ENCODE results near the gene TIMD4.
"Not testable (repeated sequence)": the region's sequence is repeated elsewhere in the genome, so short reads cannot be mapped to it uniquely, and the experiment has no call there.

The TIMD4 gene

DNA sequence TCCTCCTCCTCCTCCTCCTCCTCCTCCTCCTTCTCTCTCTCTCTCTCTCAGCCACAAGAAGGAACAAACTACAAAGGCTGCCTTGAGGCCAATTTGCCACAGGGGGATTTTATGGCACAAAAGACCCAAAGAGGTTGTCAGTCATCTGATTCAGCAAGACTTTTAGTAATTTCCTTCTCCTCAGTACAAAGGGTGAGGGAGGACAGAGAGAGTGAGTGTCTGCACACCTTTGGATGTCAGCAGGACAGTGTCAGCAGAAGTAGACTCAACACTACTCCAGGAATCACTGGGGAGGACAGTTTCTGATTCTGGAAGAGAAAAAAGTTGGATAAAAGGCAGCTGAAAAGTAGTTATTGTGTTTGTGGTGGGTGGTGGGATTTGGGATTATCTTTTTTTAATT is 13.6 kb downstream of the TIMD4 start:
- Mint-ChIP-seq H3K4me1 (peaks cover 5% of the 10 kb centered on the region), H3K9me3 (no peaks in the 10 kb centered on the region), H3K27me3 (no peaks in the 10 kb centered on the region), H3K27ac (ENCODE audit: low read depth) (no peak overlapping the region), H3K4me3 (no peak overlapping the region), H3K36me3 (ENCODE audit: insufficient read depth) (no peaks in the 10 kb centered on the region)
- DNase-seq (ENCODE audit: low spot score in 2 of 2) (no peak), ATAC-seq (replicated peaks; ENCODE audit: extremely low read depth, poor library complexity, severe bottlenecking) (no peak)

DNA sequence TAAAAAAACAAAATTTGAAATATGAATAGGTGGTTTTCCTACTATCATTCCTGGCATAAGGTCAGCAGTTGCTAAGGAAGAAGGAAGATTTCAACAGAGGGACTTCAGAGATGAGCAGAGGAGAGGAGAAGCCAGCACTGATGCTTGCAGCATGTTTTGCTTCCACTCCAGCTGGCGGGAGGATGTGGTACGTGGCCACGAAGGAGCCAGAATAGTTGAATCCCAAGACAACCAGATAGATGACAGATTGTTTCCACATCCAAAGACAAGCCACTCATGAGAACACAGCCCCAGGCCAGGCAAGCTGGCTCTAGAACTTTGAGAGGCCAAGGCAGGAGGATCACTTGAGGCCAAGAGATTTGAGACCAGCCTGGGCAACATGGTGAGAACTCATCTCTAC is 15.1 kb downstream of the TIMD4 start:
- H3K36me3 Mint-ChIP-seq (ENCODE audit: insufficient read depth), result no peaks in the 10 kb centered on the region
- no peak overlapping the region for H3K27ac Mint-ChIP-seq (ENCODE audit: low read depth)
- H3K27me3 Mint-ChIP-seq, result no peaks in the 10 kb centered on the region
- peaks cover 5% of the 10 kb centered on the region for H3K4me1 Mint-ChIP-seq
- H3K4me3 Mint-ChIP-seq, result no peak overlapping the region
- no peaks in the 10 kb centered on the region for H3K9me3 Mint-ChIP-seq
- ATAC-seq (replicated peaks; ENCODE audit: extremely low read depth, poor library complexity, severe bottlenecking) (no peak), DNase-seq (ENCODE audit: low spot score in 2 of 2) (no peak)

DNA sequence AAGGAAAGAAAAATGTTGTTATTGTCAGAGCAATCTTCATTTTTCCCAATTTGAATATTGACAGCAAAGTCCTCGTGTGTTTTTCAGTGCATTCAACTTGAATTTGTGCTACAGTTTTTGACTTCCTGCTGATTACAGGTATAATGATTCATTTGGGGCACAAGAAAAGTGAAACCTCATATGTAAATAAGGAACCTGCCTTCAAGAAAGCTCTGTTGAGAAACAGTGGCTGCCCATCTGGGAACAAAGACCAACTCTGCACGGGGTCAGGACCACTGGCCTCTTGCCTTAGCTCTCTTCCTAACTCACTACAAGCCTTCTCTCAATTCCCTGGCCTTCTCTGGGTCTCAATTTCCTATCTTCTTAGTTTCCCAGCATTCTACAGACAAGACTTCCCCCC is 21.0 kb downstream of the TIMD4 start:
- H3K9me3 Mint-ChIP-seq, result no peaks in the 10 kb centered on the region
- no peak for DNase-seq (ENCODE audit: low spot score in 2 of 2)
- no peaks in the 10 kb centered on the region for H3K27me3 Mint-ChIP-seq
- ATAC-seq (replicated peaks; ENCODE audit: extremely low read depth, poor library complexity, severe bottlenecking), result peak; percentile 14
- no peak overlapping the region for H3K4me3 Mint-ChIP-seq
- peaks cover 14% of the 10 kb centered on the region for H3K4me1 Mint-ChIP-seq
- H3K27ac Mint-ChIP-seq (ENCODE audit: low read depth), result no peak overlapping the region
- H3K36me3 Mint-ChIP-seq (ENCODE audit: insufficient read depth), result no peaks in the 10 kb centered on the region

DNA sequence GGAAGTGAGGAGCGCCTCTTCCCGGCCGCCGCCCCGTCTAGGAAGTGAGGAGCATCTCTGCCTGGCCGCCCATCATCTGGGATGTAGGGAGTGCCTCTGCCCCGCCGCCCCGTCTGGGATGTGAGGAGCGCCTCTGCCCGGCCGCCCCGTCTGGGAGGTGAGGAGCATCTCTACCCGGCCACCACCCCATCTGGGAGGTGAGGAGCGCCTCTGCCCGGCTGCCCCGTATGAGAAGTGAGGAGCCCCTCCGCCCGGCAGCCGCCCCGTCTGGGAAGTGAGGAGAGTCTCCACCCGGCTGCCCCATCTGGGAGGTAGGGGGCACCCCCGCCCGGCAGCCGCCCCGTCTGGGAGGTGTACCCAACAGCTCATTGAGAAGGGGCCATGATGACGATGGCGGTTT is 22.6 kb downstream of the TIMD4 start:
- not testable (repeated sequence) for H3K27ac Mint-ChIP-seq (ENCODE audit: low read depth); H3K4me3 Mint-ChIP-seq; ATAC-seq (replicated peaks; ENCODE audit: extremely low read depth, poor library complexity, severe bottlenecking); H3K36me3 Mint-ChIP-seq (ENCODE audit: insufficient read depth); DNase-seq (ENCODE audit: low spot score in 2 of 2); H3K9me3 Mint-ChIP-seq; H3K27me3 Mint-ChIP-seq
- peaks cover 14% of the 10 kb centered on the region for H3K4me1 Mint-ChIP-seq

DNA sequence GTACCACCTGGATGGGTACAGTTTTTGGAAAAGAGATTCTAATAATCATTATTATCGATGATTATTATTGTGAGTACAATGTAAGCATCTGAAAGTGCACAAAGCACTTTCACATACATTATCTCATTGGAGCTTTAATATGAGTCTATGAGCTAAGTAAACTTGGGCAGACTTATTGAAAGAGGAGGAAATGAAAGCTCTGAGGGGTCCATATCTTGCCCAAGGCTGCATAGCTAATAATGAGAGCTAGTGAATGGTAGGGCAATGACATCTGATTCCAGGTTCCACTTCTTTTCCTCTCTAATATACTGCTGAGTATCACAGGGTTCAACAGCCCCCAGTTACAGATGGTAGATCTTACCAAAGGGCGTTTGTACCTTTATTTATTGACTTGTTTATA is 26.1 kb downstream of the TIMD4 start:
- no peak overlapping the region for H3K4me3 Mint-ChIP-seq
- ATAC-seq (replicated peaks; ENCODE audit: extremely low read depth, poor library complexity, severe bottlenecking), result no peak
- H3K4me1 Mint-ChIP-seq, result peaks cover 8% of the 10 kb centered on the region
- no peaks in the 10 kb centered on the region for H3K9me3 Mint-ChIP-seq
- H3K27ac Mint-ChIP-seq (ENCODE audit: low read depth), result no peak overlapping the region
- no peaks in the 10 kb centered on the region for H3K36me3 Mint-ChIP-seq (ENCODE audit: insufficient read depth)
- H3K27me3 Mint-ChIP-seq, result no peaks in the 10 kb centered on the region
- DNase-seq (ENCODE audit: low spot score in 2 of 2), result no peak

DNA sequence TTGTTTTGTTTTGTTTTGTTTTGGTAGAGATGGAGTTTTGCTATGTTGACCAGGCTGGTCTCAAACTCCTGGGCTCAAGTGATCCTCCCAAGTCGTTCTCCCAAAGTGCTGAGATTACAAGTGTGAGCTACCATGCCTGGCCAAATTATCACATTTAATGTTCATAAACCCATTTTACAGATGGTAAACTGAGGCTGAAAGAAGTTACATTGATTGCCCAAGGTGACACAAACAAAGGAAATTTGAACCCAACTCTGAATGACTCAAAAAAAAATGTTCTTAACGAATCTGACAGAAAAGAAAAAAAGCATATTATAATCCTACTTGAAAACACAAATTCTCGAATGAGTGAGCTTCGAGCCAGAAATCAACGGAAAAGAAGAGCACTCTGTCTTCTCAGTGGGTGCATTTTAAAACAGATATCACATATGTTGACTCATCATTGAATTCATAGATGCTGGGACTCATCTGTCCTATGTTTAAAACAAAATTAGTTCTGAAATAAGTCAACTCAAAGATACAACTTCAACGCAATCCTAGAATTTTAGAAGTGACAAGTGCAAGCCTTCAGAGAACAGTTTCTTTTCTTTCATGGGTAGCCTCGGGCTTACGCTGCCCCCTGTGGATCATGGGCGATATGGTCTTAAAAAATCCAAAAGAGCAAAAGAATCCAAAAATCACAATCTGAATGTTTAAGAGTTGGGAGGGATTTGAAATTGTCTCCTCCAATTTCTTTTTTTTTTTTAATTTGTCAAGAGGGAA is 28.4 kb downstream of the TIMD4 start:
- Mint-ChIP-seq H3K4me3 (peak overlapping the region; percentile 36), H3K27ac (ENCODE audit: low read depth) (no peak overlapping the region), H3K4me1 (peaks cover under 1% of the 10 kb centered on the region), H3K36me3 (ENCODE audit: insufficient read depth) (no peaks in the 10 kb centered on the region), H3K27me3 (no peaks in the 10 kb centered on the region), H3K9me3 (no peaks in the 10 kb centered on the region)
- ATAC-seq (replicated peaks; ENCODE audit: extremely low read depth, poor library complexity, severe bottlenecking), result peak; percentile 49
- DNase-seq (ENCODE audit: low spot score in 2 of 2), result peak; percentile 25 to 28

DNA sequence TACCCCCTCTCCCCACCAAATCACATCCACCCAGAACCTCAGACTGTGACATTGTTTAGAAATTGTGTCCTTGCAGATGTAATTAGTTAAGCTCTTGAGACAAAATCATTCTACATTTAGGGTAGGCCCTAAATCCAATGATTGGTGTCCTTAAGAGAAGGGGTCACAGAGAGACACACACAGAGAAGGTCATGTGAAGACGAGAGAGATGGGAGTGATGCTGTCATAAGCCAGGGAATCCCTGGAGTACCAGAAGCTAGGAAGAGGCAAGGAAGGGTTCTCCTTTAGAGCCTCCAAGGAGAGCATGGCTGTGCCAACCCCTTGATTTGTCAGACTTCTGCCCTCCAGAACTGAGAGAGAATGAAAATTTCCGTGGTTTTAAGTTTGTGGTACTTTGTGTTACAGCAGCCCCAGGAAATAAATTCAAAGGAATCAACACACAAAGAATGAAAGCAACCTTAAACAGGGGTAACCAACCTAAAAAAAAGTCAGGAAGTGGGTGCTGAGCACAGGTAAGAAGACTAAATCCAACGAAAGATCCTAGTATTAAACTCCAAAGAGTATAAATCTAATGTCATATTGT is 33.6 kb downstream of the TIMD4 start:
- H3K4me3 Mint-ChIP-seq, result no peak overlapping the region
- H3K9me3 Mint-ChIP-seq, result no peaks in the 10 kb centered on the region
- DNase-seq (ENCODE audit: low spot score in 2 of 2), result no peak
- no peak for ATAC-seq (replicated peaks; ENCODE audit: extremely low read depth, poor library complexity, severe bottlenecking)
- no peaks in the 10 kb centered on the region for H3K36me3 Mint-ChIP-seq (ENCODE audit: insufficient read depth)
- no peaks in the 10 kb centered on the region for H3K27me3 Mint-ChIP-seq
- peaks cover 24% of the 10 kb centered on the region for H3K4me1 Mint-ChIP-seq
- H3K27ac Mint-ChIP-seq (ENCODE audit: low read depth), result no peak overlapping the region

DNA sequence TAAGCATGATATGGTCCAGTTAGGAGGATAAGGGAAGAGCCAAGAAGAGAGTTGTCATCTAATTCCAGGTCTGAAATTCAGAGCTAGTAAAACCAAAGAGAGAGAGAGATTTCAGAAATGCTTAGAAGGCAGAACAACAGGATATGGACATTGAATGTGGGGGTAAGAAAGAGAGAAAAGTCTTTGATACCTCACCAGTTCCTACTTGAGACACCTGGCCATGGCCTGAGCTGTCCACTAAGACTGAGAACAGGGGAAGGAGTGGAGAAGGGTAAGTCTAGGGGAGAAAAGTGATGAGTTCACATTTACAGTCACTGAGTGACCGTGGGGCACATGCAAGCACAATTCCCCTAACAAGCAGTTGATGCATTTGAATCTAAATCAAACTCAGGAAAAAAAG is 35.5 kb downstream of the TIMD4 start:
- H3K9me3 Mint-ChIP-seq, result no peaks in the 10 kb centered on the region
- H3K27ac Mint-ChIP-seq (ENCODE audit: low read depth), result no peak overlapping the region
- H3K4me1 Mint-ChIP-seq, result peaks cover 29% of the 10 kb centered on the region
- no peak overlapping the region for H3K4me3 Mint-ChIP-seq
- DNase-seq (ENCODE audit: low spot score in 2 of 2) (no peak), ATAC-seq (replicated peaks; ENCODE audit: extremely low read depth, poor library complexity, severe bottlenecking) (no peak)
- H3K27me3 Mint-ChIP-seq, result no peaks in the 10 kb centered on the region
- no peaks in the 10 kb centered on the region for H3K36me3 Mint-ChIP-seq (ENCODE audit: insufficient read depth)

DNA sequence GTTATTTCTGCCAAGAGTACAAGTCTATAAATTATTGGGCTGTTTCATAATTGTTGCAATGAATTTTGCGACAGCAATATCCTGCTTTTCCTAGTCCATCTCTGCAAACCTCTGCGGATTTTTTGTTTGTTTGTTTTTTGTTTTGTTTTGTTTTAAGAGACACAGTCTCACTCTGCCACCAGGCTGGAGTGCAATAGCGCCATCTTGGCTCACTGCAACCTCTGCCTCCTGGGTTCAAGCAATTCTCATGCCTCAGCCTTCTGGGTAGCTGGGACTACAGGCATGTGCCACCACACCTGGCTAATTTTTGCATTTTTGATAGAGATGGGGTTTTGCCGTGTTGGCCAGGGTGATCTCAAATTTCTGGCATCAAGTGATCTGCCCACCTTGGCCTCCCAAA is 37.3 kb downstream of the TIMD4 start:
- not testable (repeated sequence) for H3K36me3 Mint-ChIP-seq (ENCODE audit: insufficient read depth); H3K9me3 Mint-ChIP-seq; ATAC-seq (replicated peaks; ENCODE audit: extremely low read depth, poor library complexity, severe bottlenecking); H3K27ac Mint-ChIP-seq (ENCODE audit: low read depth); H3K4me3 Mint-ChIP-seq; H3K27me3 Mint-ChIP-seq; DNase-seq (ENCODE audit: low spot score in 2 of 2)
- H3K4me1 Mint-ChIP-seq, result peaks cover 38% of the 10 kb centered on the region

DNA sequence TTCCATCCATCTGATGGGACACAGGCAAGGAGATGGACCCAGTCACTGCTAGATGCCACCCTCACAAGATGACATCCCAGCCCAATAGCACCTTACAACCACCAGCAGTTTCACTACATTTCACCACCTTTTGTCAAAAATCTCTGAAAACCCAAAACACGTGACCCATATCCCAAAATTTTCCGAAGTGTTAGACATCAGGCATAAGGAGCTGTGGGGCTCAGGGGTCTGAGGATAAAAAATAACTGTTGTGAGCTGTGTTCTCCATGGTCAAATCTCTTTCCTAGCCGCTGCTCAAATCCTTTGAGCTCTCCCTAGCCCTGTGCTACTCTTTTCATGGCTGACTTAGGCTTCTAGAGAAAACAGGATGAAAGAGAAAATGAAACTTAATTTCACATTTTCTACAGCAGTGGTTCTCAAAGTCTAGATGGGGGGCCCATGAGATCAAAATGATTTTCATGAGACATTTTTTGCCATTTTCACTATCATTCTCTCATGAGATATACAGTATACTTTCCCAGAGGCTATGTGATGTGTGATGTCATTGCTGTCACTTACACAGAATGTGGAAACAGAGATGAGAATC is 40.7 kb downstream of the TIMD4 start:
- peak; percentile 57 for ATAC-seq (replicated peaks; ENCODE audit: extremely low read depth, poor library complexity, severe bottlenecking)
- H3K27ac Mint-ChIP-seq (ENCODE audit: low read depth), result peak overlapping the region; percentile 79
- peaks cover 35% of the 10 kb centered on the region for H3K4me1 Mint-ChIP-seq
- peaks cover 3% of the 10 kb centered on the region for H3K36me3 Mint-ChIP-seq (ENCODE audit: insufficient read depth)
- H3K4me3 Mint-ChIP-seq, result peak overlapping the region; percentile 58
- no peaks in the 10 kb centered on the region for H3K9me3 Mint-ChIP-seq
- no peaks in the 10 kb centered on the region for H3K27me3 Mint-ChIP-seq
- no peak for DNase-seq (ENCODE audit: low spot score in 2 of 2)

DNA sequence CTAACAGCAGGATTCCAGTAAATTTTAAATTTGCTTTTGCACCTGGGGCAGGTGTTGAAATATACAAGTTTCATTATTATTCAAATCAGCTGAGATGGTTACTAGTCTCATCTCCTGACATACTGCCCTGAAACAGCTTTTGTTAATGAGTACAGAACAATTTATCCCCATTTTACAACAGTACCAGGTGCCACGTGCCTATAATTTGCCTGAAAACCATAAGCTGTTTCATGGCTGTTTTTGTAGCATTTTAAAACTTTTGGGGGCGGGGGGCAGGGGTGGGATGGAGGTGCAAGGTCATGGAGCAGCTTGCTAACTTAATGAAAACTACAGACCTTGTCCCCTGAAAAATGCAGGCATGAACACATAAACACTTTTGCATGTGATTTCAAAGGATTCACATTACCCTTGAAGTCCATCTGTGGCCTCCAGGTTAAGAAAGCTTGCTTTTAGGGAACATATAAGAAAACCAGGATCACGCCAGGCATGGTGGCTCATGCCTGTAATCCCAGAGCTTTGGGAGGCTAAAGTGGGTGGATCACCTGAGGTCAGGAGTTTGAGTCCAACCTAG is 42.1 kb downstream of the TIMD4 start:
- no peaks in the 10 kb centered on the region for H3K9me3 Mint-ChIP-seq
- ATAC-seq (replicated peaks; ENCODE audit: extremely low read depth, poor library complexity, severe bottlenecking) (no peak), DNase-seq (ENCODE audit: low spot score in 2 of 2) (no peak)
- H3K27me3 Mint-ChIP-seq, result no peaks in the 10 kb centered on the region
- H3K4me3 Mint-ChIP-seq, result no peak overlapping the region
- H3K27ac Mint-ChIP-seq (ENCODE audit: low read depth), result peak overlapping the region; percentile 79
- H3K36me3 Mint-ChIP-seq (ENCODE audit: insufficient read depth), result peaks cover 3% of the 10 kb centered on the region
- peaks cover 33% of the 10 kb centered on the region for H3K4me1 Mint-ChIP-seq

DNA sequence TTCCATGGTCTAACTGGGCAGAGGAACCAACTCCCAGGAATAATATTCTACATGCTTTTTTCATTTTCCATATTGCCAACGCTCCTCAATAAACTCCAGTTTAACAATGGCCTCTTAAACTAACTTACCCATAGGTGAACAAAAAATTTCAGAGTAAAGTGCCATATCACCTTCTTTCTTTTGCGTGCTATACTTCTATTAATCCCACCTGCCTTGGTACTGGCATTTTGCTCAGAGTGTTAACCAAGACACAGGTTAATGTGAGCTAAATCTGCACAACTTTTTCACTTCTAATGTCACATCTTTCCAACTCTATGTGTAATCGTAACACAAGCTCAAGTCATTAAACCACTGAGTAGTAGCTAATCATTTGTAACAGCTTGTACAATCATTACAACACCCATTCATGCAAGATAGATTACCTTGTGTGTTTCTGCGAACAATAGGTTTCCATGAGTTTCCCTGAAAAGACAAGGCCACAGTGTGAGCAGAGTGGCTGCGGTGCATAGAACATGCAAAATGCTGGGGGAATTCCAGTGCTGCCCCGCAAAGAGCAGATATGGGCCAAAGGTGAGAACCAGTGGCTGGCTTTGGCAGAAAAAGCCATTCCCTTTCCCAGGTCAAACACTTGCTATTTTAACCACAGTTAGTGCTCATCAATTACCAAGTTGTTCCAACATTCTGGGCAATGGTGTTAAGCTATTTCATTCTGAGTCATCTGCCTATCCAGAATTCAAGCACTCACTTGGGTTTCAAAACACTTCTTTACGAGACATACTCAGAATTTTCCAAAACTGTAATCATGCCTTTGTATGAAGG is 42.8 kb downstream of the TIMD4 start:
- peak overlapping the region; percentile 12 for H3K4me3 Mint-ChIP-seq
- H3K27ac Mint-ChIP-seq (ENCODE audit: low read depth), result peak overlapping the region; percentile 47
- H3K36me3 Mint-ChIP-seq (ENCODE audit: insufficient read depth), result peaks cover 3% of the 10 kb centered on the region
- H3K4me1 Mint-ChIP-seq, result peaks cover 40% of the 10 kb centered on the region
- DNase-seq (ENCODE audit: low spot score in 2 of 2) (peak in 1 of 2 donors; percentile 14), ATAC-seq (replicated peaks; ENCODE audit: extremely low read depth, poor library complexity, severe bottlenecking) (peak; percentile 33)
- no peaks in the 10 kb centered on the region for H3K27me3 Mint-ChIP-seq
- no peaks in the 10 kb centered on the region for H3K9me3 Mint-ChIP-seq
